ENCODE data around the gene KNDC1.

KNDC1 gene

GRCh38 chr10:133151543-133151972 lies 8.5 kb upstream of the KNDC1 start:
- H3K79me2 ChIP-seq (ENCODE audit: low read length), result no peaks in the 10 kb centered on the region
- no peak overlapping the region for H3K4me2 ChIP-seq (ENCODE audit: low read length)
- no peak overlapping the region for H3K4me3 ChIP-seq (ENCODE audit: low read length)
- H3K9me3 ChIP-seq (ENCODE audit: insufficient read depth, low read length), result no peaks in the 10 kb centered on the region
- H2AFZ ChIP-seq (ENCODE audit: low read depth, low read length), result no peak overlapping the region
- H3K4me1 ChIP-seq (ENCODE audit: low read length), result no peaks in the 10 kb centered on the region
- no peak overlapping the region for H3K9ac ChIP-seq (ENCODE audit: low read length)
- H4K20me1 ChIP-seq (ENCODE audit: insufficient read depth, low read length), result no peaks in the 10 kb centered on the region
- no peaks in the 10 kb centered on the region for H3K27me3 ChIP-seq (ENCODE audit: low read depth, low read length)
- TF ChIP-seq EZH2phosphoT487 (IDR thresholded peaks at IDR 0.05; ENCODE audit: low read depth), result no peak
- TF ChIP-seq, protein P1, sequence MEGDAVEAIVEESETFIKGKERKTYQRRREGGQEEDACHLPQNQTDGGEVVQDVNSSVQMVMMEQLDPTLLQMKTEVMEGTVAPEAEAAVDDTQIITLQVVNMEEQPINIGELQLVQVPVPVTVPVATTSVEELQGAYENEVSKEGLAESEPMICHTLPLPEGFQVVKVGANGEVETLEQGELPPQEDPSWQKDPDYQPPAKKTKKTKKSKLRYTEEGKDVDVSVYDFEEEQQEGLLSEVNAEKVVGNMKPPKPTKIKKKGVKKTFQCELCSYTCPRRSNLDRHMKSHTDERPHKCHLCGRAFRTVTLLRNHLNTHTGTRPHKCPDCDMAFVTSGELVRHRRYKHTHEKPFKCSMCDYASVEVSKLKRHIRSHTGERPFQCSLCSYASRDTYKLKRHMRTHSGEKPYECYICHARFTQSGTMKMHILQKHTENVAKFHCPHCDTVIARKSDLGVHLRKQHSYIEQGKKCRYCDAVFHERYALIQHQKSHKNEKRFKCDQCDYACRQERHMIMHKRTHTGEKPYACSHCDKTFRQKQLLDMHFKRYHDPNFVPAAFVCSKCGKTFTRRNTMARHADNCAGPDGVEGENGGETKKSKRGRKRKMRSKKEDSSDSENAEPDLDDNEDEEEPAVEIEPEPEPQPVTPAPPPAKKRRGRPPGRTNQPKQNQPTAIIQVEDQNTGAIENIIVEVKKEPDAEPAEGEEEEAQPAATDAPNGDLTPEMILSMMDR (IDR thresholded peaks at IDR 0.05; ENCODE audit: low read depth, low read length), result no peak
- no peak overlapping the region for H3K27ac ChIP-seq (ENCODE audit: low read length)
- no peaks in the 10 kb centered on the region for H3K36me3 ChIP-seq (replicated peaks; ENCODE audit: low read depth, low read length)

DNA sequence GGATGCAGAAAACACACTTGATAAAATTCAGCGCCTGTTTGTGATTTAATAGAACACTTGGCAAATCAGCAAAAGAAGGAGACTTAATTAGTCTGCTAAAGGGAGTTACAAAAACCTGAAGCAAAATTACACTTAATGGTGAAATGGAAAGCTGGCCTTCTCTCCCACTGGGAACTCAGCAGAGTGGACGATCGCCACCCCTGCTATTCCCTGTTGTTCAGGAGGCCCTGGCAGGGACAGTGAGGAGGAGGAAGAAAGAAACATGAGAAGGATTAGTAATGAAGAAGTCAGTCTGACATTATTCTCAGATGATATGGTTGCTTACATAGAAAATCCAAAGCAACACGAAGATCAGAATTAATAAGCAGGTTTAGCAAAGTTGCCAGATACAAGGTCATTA lies 5.6 kb upstream of the KNDC1 start:
- no peaks in the 10 kb centered on the region for H3K27me3 ChIP-seq (ENCODE audit: low read depth, low read length)
- no peaks in the 10 kb centered on the region for H4K20me1 ChIP-seq (ENCODE audit: insufficient read depth, low read length)
- H3K4me3 ChIP-seq (ENCODE audit: low read length), result no peak overlapping the region
- no peak overlapping the region for H3K27ac ChIP-seq (ENCODE audit: low read length)
- no peaks in the 10 kb centered on the region for H3K36me3 ChIP-seq (replicated peaks; ENCODE audit: low read depth, low read length)
- no peak overlapping the region for H3K4me2 ChIP-seq (ENCODE audit: low read length)
- no peaks in the 10 kb centered on the region for H3K9me3 ChIP-seq (ENCODE audit: insufficient read depth, low read length)
- no peaks in the 10 kb centered on the region for H3K4me1 ChIP-seq (ENCODE audit: low read length)
- H3K9ac ChIP-seq (ENCODE audit: low read length), result no peak overlapping the region
- no peak overlapping the region for H2AFZ ChIP-seq (ENCODE audit: low read depth, low read length)
- TF ChIP-seq, protein P1 (IDR thresholded peaks at IDR 0.05; ENCODE audit: low read depth, low read length), result no peak
- TF ChIP-seq EZH2phosphoT487 (IDR thresholded peaks at IDR 0.05; ENCODE audit: low read depth), result no peak
- H3K79me2 ChIP-seq (ENCODE audit: low read length), result no peaks in the 10 kb centered on the region

- Histone ChIP-seq H3K36me3 (replicated peaks; ENCODE audit: low read depth, low read length) (no peaks in the 10 kb centered on the region), H4K20me1 (ENCODE audit: insufficient read depth, low read length) (no peaks in the 10 kb centered on the region), H3K9me3 (ENCODE audit: insufficient read depth, low read length) (no peaks in the 10 kb centered on the region), H3K4me3 (ENCODE audit: low read length) (no peak overlapping the region), H3K79me2 (ENCODE audit: low read length) (no peaks in the 10 kb centered on the region), H3K4me1 (ENCODE audit: low read length) (no peaks in the 10 kb centered on the region), H3K4me2 (ENCODE audit: low read length) (no peak overlapping the region), H3K27ac (ENCODE audit: low read length) (no peak overlapping the region), H2AFZ (ENCODE audit: low read depth, low read length) (no peak overlapping the region), H3K9ac (ENCODE audit: low read length) (no peak overlapping the region), H3K27me3 (ENCODE audit: low read depth, low read length) (no peaks in the 10 kb centered on the region)
- TF ChIP-seq, protein P1 (IDR thresholded peaks at IDR 0.05; ENCODE audit: low read depth, low read length), result no peak
- no peak for TF ChIP-seq EZH2phosphoT487 (IDR thresholded peaks at IDR 0.05; ENCODE audit: low read depth)
Measured at GRCh38 chr10:133154996-133155778, 4.8 kb upstream of the KNDC1 start.

- Histone ChIP-seq H2AFZ (ENCODE audit: low read depth, low read length) (no peak overlapping the region), H3K79me2 (ENCODE audit: low read length) (no peaks in the 10 kb centered on the region), H3K27me3 (ENCODE audit: low read depth, low read length) (no peaks in the 10 kb centered on the region), H3K9ac (ENCODE audit: low read length) (no peak overlapping the region), H3K4me2 (ENCODE audit: low read length) (no peak overlapping the region), H3K36me3 (replicated peaks; ENCODE audit: low read depth, low read length) (no peaks in the 10 kb centered on the region), H3K4me1 (ENCODE audit: low read length) (no peaks in the 10 kb centered on the region), H3K4me3 (ENCODE audit: low read length) (no peak overlapping the region), H3K27ac (ENCODE audit: low read length) (no peak overlapping the region), H3K9me3 (ENCODE audit: insufficient read depth, low read length) (no peaks in the 10 kb centered on the region), H4K20me1 (ENCODE audit: insufficient read depth, low read length) (no peaks in the 10 kb centered on the region)
- TF ChIP-seq EZH2phosphoT487 (IDR thresholded peaks at IDR 0.05; ENCODE audit: low read depth), result no peak
- TF ChIP-seq, protein P1 (IDR thresholded peaks at IDR 0.05; ENCODE audit: low read depth, low read length), result no peak
Measured at GRCh38 chr10:133156674-133157579, 3.1 kb upstream of the KNDC1 start.
